ENCODE measurements around the gene U2AF1L4.

Gene U2AF1L4

DNA sequence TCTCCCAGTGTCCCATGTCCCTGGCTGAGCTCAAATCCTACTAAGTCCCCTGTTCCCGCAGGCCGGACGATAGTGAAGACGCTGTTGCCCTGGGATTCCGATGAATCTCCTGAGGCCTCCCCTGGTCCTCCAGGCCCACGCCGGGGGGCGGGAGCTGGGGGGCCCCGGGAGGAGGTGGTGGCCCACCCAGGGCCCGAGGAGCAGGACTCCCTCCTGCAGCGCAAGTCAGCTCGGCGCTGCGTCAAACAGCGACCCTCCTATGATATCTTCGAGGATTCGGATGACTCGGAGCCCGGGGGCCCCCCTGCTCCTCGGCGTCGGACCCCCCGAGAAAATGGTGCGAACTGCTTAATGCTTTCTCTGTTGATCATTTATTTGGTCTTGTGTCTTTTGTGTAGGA is 21.5 kb downstream of the U2AF1L4 start:
- DNase-seq: no peak

DNA sequence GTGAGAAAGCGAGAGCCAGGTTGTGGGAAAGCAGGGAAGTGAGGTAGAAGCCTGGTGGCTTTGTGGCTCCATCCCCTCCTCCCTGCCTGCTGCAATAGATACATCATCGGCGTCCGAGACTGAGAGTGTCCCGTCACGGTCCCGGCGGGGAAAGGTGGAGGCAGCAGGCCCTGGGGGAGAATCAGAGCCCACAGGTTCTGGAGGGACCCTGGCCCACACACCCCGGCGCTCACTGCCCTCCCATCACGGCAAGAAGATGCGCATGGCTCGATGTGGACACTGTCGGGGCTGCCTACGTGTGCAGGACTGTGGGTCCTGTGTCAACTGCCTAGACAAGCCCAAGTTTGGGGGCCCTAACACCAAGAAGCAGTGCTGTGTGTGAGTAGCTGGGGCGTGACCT is 22.3 kb downstream of the U2AF1L4 start:
- DNase-seq: no peak

DNA sequence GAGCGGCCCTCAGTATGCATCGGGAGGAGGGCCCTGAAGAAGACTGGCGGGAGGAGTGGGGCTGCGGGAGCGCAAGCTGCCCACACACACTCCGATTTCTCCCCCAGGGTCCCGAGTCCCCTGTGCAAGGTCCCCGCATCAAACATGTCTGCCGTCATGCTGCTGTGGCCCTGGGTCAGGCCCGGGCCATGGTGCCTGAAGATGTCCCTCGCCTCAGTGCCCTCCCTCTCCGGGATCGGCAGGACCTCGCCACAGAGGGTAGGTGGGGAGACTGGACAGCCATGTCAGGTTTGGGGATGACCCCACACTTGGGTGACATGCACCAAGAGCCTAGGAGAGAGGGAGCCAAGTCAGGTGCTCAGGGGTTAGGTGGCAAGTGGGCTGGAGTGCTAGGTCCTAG is 22.8 kb downstream of the U2AF1L4 start:
- no peak for DNase-seq

DNA sequence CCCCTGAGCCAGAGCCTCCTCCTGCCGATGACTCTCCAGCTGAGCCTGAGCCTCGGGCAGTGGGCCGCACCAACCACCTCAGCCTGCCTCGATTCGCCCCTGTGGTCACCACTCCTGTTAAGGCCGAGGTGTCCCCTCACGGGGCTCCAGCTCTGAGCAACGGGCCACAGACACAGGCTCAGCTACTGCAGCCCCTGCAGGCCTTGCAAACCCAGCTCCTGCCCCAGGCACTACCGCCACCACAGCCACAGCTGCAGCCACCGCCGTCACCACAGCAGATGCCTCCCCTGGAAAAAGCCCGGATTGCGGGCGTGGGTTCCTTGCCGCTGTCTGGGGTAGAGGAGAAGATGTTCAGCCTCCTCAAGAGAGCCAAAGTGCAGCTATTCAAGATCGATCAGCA is 23.8 kb downstream of the U2AF1L4 start:
- DNase-seq: no peak

DNA sequence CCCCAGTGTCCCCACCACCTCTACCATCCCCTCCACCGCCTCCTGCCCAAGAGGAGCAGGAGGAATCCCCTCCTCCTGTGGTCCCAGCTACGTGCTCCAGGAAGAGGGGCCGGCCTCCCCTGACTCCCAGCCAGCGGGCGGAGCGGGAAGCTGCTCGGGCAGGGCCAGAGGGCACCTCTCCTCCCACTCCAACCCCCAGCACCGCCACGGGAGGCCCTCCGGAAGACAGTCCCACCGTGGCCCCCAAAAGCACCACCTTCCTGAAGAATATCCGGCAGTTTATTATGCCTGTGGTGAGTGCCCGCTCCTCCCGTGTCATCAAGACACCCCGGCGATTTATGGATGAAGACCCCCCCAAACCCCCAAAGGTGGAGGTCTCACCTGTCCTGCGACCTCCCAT is 24.6 kb downstream of the U2AF1L4 start:
- no peak for DNase-seq

DNA sequence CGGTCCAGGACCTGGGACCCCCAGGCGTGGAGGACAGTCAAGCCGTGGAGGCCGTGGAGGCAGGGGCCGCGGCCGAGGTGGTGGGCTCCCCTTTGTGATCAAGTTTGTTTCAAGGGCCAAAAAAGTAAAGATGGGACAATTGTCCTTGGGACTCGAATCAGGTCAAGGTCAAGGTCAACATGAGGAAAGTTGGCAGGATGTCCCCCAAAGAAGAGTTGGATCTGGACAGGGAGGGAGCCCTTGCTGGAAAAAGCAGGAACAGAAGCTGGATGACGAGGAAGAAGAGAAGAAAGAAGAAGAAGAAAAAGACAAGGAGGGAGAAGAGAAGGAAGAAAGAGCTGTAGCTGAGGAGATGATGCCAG is 25.1 kb downstream of the U2AF1L4 start:
- no peak for DNase-seq

DNA sequence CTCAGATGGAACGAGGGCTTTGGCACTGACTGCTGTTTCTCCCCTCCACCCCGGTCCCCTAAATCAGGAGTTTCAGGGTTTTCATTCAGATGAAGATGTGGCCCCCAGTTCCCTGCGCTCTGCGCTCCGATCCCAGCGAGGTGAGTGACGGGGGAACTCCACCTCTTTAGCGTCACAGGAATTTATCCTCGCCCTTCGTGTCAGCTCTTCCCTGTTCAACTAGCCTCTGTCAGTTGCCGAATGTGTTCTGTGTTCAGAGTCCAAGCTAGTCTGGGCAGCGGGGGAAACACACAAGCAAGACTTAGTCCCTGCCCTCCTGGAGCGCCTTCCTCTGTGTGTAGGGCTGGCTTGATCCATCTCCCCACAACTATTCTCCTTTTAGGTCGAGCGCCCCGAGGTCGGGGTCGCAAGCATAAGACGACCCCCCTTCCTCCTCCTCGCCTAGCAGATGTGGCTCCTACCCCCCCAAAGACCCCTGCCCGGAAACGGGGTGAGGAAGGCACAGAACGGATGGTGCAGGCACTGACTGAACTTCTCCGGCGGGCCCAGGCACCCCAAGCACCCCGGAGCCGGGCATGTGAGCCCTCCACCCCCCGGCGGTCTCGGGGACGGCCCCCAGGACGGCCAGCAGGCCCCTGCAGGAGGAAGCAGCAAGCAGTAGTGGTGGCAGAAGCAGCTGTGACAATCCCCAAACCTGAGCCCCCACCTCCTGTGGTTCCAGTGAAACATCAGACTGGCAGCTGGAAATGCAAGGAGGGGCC is 25.6 kb downstream of the U2AF1L4 start:
- no peak for DNase-seq

DNA sequence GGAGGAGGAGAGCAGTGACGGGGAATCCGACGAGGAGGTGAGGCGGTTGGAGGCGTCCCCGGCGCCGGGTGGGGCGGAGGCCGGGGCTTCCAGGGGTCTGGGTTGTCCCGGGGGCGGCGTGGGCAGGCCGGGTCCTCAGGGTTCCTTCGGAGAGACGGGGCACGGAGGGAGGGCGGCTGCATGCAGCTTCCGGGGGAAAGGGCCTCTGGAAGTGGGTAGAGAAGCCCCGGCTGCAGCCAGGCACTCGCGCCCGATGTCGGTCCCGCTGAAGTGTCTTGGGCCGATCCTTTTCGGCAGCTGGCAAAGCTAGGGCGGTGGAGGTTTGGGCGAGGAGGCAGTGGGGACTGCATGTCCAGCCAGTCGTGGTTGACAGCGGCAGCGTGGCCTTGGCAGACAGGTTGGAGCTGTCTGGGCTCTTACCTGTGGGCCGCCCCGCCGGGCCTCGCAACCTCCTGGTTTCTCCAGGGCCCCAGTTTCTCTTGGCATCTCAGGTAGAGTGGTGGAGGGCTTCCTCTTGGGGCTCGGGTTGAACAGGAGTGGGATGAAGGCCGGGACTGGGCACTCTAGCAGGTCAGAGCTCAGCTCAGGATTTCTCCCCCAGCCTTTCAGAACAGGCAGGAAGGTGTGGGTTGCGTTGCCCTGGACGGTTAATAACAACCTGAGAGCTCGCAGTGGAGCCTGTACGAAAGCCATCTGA is 26.7 kb downstream of the U2AF1L4 start:
- DNase-seq: peak in 1 of 2 experiments; percentile 54

DNA sequence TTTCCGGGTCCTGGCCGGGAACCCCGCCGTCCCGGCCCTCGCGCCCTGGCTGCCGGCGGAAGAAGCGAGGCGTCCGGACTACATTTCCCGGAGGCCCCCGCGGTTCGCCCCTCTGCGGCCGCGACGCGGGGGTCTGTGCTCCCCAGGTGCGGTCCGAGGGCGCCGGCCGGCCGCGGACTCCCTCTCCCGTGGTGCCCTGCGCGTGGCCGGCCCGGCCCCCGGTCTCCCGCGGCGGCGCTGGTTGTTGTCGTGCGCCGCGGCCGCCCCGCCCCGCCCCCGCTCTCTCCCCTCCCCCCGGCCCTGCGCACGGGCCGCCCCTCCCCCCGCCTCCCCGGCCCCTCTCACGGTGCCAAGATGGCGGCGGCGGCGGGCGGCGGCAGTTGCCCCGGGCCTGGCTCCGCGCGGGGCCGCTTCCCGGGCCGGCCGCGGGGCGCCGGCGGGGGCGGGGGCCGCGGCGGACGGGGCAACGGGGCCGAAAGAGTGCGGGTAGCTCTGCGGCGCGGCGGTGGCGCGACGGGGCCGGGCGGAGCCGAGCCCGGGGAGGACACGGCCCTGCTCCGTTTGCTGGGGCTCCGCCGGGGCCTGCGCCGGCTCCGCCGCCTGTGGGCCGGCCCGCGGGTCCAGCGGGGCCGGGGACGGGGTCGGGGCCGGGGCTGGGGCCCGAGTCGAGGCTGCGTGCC is 27.4 kb downstream of the U2AF1L4 start, which contains the start of gene KMT2B:
Gene KMT2B (plus strand): TSS at position 339 of the 680 bp plus-strand sequence. CDS start 16 bp downstream, at position 355.
- no peak for DNase-seq

DNA sequence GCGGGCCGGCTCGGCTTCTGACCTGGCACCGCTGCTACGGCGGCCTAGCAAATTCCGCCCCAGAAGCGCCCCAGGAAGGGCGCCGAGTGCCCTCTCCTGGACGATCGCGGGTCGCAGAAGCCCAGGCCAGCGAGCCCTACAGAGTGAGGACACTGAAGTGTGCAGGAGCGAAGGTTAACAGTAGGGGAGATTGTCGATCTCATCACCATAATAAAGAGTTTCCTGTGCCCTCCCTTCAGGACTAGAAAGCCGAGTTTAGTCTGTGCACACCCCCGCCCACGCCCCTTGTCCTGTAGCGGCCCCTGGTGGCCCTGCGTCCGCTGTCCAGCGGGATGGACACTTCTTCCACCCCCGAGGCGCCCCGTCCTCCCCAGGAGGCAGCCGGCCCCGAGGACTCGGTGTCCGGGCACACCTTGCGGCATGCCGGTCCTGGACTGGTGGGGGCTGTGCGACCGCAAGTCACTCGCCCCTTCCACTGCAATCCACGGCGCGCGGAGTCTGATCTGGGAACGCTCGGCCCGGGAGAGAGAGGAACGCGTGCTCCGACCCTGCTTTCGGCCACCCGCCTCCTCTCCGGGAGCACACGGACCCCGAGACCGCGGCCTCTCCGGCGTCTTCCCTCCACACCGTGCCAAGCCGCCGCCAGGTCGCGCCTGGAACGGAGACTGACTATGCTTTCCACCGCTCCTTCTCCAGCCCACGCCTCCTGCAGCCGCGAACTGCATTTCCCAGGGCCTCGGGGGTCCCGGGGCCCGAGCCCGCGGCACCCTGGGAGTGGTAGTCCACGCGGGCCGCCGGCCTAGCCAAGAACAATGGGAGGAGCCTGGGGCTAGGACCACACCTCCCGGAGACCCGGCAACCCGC is 28.2 kb downstream of the U2AF1L4 start:
- peak; percentile 98 for DNase-seq

DNA sequence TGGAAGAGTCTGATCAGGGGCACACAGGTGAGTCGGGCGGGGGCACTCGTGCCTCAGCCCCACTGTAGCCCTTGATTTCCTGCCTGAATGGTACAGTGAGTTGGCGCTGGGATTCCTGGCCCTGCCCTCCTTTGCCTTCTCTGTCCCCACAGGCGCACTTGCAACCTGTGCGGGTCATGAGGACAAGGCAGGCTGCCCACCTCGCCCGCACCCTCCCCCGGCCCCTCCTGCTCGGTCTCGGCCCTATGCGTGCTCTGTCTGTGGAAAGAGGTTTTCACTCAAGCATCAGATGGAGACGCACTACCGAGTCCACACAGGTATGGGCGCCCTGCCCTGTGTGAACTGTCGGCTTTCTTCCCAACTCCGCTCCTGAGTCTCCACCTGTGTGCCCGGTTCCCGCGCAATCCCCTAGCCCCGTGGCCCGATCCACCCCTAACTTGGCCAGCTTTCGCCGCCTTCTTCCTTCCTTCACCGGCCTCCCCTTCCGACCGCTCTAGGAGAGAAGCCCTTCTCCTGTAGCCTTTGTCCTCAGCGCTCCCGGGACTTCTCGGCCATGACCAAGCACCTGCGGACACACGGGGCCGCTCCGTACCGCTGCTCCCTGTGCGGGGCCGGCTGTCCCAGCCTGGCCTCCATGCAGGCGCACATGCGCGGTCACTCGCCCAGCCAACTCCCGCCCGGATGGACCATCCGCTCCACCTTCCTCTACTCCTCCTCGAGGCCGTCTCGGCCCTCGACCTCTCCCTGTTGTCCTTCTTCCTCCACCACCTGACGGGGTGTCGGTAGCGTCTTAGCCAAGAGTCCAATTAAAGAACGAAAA is 29.0 kb downstream of the U2AF1L4 start:
- DNase-seq: peak in 1 of 2 experiments; percentile 69

DNA sequence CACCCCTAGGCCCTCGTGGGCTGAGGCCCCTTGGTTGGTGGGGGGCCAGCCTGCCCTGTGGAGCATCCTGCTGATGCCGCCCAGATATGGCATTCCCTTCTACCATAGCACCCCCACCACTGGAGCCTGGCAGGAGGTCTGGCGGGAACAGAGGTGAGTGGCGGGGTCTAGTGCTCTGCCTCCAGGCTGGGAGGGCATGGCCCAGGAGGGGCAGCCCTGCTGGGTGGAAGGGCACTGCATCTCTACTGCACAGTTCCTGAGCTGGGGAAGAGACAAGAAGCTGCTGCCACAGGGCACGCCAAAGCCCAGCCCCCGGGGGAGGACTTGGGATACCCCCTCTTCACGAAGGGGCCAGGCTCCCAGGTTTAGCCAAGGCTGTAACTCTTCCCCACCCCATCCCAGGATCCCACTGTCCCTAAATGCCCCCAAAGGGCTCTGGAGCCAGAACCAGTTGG is 29.8 kb downstream of the U2AF1L4 start:
- no peak for DNase-seq

DNA sequence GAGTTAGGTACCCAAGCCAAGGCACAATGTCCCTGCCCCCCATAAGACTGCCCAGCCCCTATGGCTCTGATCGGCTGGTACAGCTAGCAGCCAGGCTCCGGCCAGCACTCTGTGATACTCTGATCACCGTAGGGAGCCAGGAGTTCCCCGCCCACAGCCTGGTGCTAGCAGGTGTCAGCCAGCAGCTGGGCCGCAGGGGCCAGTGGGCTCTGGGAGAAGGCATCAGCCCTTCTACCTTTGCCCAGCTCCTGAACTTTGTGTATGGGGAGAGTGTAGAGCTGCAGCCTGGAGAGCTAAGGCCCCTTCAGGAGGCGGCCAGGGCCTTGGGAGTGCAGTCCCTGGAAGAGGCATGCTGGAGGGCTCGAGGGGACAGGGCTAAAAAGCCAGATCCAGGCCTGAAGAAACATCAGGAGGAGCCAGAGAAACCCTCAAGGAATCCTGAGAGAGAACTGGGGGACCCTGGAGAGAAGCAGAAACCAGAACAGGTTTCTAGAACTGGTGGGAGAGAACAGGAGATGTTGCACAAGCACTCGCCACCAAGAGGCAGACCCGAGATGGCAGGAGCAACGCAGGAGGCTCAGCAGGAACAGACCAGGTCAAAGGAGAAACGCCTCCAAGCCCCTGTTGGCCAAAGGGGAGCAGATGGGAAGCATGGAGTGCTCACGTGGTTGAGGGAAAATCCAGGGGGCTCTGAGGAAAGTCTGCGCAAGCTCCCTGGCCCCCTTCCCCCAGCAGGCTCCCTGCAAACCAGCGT is 30.4 kb downstream of the U2AF1L4 start:
- DNase-seq: no peak

DNA sequence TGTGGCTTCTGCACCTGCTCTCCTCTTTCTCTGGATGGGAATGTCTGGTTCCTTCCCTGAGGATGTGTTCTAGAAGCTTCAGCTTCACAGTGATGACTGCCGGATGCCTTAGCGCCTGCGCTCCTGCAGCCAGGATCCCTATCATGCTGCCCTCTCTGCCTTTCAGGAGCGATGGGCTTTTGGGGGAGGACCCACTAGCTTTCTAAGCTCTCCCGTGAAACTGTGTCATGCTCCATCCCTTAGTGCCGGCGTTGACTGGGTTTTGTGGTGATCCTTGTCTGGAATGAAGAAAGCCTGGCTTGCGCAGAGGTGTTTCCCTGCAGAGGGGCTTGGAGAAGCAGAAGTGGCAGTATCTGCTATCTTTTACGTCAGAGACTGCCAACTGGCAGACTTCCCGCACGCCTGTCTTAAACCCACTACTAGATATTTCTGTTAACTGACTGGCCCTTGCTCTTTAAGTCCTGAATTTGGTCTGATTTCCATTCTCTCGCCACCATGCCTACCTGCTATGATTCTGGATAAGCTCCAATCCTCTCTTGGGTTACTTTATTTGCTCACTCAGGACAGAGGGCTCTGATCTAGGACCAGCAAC is 31.2 kb downstream of the U2AF1L4 start:
- DNase-seq: no peak

DNA sequence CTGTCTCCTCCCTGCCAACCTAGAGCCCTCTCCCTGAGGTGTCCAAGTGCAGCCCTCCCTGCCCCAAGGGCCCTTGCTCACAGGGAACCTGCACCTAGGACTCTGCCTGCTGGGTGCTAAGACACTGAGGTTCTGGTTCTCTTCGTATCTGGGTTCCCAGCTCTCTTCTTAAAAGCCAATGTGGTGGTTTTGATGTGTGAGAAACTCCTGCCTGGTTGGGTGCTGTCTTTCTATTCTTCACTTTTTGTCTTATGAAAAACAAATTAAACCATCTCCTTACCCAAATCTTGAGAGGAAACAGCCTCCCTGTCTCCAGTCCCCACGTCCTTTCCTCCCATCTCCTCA is 31.7 kb downstream of the U2AF1L4 start:
- no peak for DNase-seq

DNA sequence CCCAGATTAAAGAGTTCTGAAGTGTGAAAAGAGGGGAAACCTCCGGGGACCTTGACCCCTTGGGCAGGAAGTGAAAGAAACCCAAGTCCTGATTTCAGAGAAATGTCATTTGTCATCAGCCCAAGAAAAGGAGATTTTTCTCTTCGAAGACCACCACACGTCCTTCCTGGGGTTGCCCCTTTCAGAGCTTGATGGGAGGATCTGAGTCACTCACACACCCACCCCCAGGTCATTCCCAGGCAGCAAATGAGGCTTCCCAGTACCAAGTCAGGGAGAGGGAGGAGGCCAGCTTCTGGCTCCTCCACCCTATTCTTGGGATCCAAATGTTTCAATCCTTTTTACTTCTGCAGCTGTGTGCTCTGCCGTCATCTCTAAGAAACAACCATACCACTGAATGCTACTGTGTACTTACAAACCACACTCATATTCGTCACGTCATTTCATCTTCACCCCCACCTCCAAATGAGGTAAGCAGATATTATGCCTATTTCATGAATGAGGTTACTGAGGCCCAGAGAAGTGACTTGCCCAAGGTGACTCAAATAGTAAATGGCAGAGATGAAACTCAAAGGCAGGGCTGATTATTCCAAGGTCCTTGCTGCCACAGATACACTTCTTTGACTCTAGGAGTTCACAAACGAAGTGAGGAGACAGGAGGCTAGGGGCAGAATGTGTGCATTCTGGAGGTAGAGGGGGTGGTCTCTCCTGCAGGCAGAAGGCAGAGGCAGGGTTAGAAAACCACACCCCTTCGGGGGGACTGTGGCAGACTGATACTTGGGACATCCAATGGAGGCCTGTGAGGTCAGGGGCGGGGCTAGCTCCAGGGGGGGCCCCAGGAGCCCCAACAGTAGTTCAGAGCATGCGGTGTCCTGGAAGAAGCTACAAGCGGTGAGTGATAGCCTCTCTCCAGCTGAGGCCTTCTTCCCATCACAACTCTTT is 32.4 kb downstream of the U2AF1L4 start:
- no peak for DNase-seq

DNA sequence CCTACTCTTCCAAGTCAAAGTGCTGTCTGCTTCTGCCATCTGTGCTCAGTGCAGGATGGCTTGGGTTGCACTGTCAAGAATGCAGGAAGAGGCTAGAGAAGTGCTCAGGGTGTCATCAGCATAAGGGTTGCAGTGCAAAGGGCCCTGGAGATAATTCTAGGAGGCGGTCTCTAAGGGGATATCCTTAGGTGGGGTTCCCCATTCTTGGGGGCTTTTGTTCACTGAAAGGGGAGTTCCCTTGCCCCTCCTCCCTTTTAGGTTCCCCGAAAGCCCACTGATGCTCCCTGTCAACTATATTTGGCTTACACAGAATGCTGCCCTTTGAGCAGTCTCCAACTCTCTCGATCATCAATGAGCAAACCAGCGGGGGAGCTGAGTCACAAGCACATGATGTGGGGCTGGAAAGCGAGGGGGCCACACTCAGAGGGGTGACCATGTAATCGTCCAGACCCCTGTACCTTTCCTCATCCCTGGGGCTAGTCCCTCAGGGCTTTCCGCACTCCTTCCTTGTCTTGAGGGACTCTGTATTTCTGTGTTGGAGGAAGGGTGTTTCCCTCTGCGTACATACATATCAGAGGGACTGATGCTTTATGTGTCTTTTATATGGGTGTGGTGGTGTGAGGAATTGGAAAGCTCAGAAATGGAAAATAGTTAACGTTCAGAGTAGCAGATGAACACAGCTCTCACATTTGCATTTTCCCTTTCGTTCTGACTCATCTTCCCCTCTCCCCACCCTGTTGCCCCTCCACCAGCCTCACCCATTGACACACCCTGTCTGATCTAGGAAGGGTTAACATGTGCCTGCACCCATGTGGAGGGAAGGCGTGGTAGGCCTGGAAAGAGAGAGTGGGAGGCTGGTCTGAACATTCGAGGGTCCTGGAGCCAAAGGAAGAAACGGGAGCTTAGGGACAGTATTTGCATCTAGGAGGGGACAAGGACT is 34.2 kb downstream of the U2AF1L4 start:
- DNase-seq: peak in 1 of 2 experiments; percentile 39

DNA sequence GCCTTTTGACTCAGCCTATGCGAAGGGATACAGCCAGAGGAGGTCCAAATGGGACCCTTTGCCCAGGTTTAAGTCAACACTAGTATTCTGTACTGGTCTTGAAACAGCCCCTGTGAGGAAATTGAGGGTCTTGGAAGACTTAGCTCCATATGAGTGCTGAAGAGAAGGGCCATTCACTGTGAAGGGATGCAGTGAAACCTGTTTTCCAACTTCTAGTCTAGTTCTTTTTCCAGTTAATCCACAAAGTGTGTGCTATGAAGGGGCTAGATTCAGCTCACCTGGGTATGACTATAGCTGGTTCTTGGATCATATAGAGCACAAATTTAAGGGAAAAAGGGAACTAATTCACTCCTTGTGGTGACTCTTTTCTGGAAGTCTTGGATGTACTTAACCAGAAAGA is 36.8 kb downstream of the U2AF1L4 start:
- DNase-seq: no peak

Measured in NCI-H524 (cell line).